Measurements from ENCODE around the gene NPAS3. TPM values are rescaled to one million over a fixed set of nuclear protein-coding genes. Genes with fewer than 3 reads are reported as not detected.

The NPAS3 gene
- total RNA-seq, 1 donor from 2014 or later = not detected

GRCh38 chr14:33660248-33660647 lies 721.6 kb downstream of the NPAS3 start:
- H3K79me2 ChIP-seq (ENCODE audit: low read depth) = no peaks in the 10 kb centered on the region
- H3K4me1 Mint-ChIP-seq = no peaks in the 10 kb centered on the region
- no peak overlapping the region for H3K4me2 ChIP-seq

GRCh38 chr14:33661101-33661500 lies 722.4 kb downstream of the NPAS3 start:
- Histone ChIP-seq H3K4me2 (no peak overlapping the region), H3K4me1 (no peaks in the 10 kb centered on the region), H3K4me3 (no peak overlapping the region), H3K79me2 (ENCODE audit: low read depth) (no peaks in the 10 kb centered on the region), H2AFZ (replicated peaks) (no peak overlapping the region), H3K9me3 (ENCODE audit: low read depth) (peaks cover 5% of the 10 kb centered on the region), H3K27ac (no peak overlapping the region), H4K20me1 (ENCODE audit: low read depth) (no peaks in the 10 kb centered on the region), H3K36me3 (no peaks in the 10 kb centered on the region), H3K9ac (no peak overlapping the region), H3F3A (ENCODE audit: low read depth) (no peaks in the 10 kb centered on the region), H3K27me3 (no peaks in the 10 kb centered on the region)
- Mint-ChIP-seq H3K9me3 (peaks cover 22% of the 10 kb centered on the region), H3K27ac (no peak overlapping the region), H3K4me3 (no peak overlapping the region), H3K4me1 (no peaks in the 10 kb centered on the region), H3K36me3 (peaks cover 5% of the 10 kb centered on the region), H3K27me3 (ENCODE audit: insufficient read depth, low read depth) (no peaks in the 10 kb centered on the region)
- DNase-seq (ENCODE audit: low spot score) = no peak
- TF ChIP-seq EZH2 (IDR thresholded peaks at IDR 0.05) (no peak), EZH2phosphoT487 (IDR thresholded peaks at IDR 0.05) (no peak)
- TF ChIP-seq, protein P1, sequence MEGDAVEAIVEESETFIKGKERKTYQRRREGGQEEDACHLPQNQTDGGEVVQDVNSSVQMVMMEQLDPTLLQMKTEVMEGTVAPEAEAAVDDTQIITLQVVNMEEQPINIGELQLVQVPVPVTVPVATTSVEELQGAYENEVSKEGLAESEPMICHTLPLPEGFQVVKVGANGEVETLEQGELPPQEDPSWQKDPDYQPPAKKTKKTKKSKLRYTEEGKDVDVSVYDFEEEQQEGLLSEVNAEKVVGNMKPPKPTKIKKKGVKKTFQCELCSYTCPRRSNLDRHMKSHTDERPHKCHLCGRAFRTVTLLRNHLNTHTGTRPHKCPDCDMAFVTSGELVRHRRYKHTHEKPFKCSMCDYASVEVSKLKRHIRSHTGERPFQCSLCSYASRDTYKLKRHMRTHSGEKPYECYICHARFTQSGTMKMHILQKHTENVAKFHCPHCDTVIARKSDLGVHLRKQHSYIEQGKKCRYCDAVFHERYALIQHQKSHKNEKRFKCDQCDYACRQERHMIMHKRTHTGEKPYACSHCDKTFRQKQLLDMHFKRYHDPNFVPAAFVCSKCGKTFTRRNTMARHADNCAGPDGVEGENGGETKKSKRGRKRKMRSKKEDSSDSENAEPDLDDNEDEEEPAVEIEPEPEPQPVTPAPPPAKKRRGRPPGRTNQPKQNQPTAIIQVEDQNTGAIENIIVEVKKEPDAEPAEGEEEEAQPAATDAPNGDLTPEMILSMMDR (IDR thresholded peaks at IDR 0.05) = no peak

More at GRCh38 chr14:33660248-33660647, 721.6 kb downstream of the NPAS3 start:
- peaks cover 5% of the 10 kb centered on the region for H3K36me3 Mint-ChIP-seq
- no peak for DNase-seq (ENCODE audit: low spot score)
- Histone ChIP-seq H3K4me1 (no peaks in the 10 kb centered on the region), H3F3A (ENCODE audit: low read depth) (no peaks in the 10 kb centered on the region), H3K9me3 (ENCODE audit: low read depth) (peaks cover 5% of the 10 kb centered on the region), H3K4me3 (no peak overlapping the region), H3K27me3 (no peaks in the 10 kb centered on the region), H3K36me3 (no peaks in the 10 kb centered on the region), H3K27ac (no peak overlapping the region), H3K9ac (no peak overlapping the region), H2AFZ (replicated peaks) (no peak overlapping the region), H4K20me1 (ENCODE audit: low read depth) (no peaks in the 10 kb centered on the region)
- no peaks in the 10 kb centered on the region for H3K27me3 Mint-ChIP-seq (ENCODE audit: insufficient read depth, low read depth)
- no peak for TF ChIP-seq EZH2phosphoT487 (IDR thresholded peaks at IDR 0.05)
- TF ChIP-seq, protein P1 (IDR thresholded peaks at IDR 0.05) = no peak
- no peak for TF ChIP-seq EZH2 (IDR thresholded peaks at IDR 0.05)
- H3K27ac Mint-ChIP-seq = no peak overlapping the region
- H3K4me3 Mint-ChIP-seq = no peak overlapping the region
- H3K9me3 Mint-ChIP-seq = peaks cover 22% of the 10 kb centered on the region

GRCh38 chr14:33668066-33668465 lies 729.4 kb downstream of the NPAS3 start:
- Histone ChIP-seq H3K9me3 (ENCODE audit: low read depth) (peaks cover 5% of the 10 kb centered on the region), H3F3A (ENCODE audit: low read depth) (no peaks in the 10 kb centered on the region), H3K36me3 (no peaks in the 10 kb centered on the region), H3K9ac (no peak overlapping the region), H3K79me2 (ENCODE audit: low read depth) (no peaks in the 10 kb centered on the region), H4K20me1 (ENCODE audit: low read depth) (no peaks in the 10 kb centered on the region), H3K27me3 (no peaks in the 10 kb centered on the region), H2AFZ (replicated peaks) (no peak overlapping the region), H3K4me2 (no peak overlapping the region), H3K27ac (no peak overlapping the region), H3K4me1 (no peaks in the 10 kb centered on the region), H3K4me3 (no peak overlapping the region)
- no peak for TF ChIP-seq EZH2 (IDR thresholded peaks at IDR 0.05)
- TF ChIP-seq, protein P1 (IDR thresholded peaks at IDR 0.05) = no peak
- no peak for TF ChIP-seq EZH2phosphoT487 (IDR thresholded peaks at IDR 0.05)
- Mint-ChIP-seq H3K27ac (no peak overlapping the region), H3K27me3 (ENCODE audit: insufficient read depth, low read depth) (no peaks in the 10 kb centered on the region), H3K9me3 (peaks cover 15% of the 10 kb centered on the region), H3K4me3 (no peak overlapping the region), H3K36me3 (peaks cover 2% of the 10 kb centered on the region), H3K4me1 (peaks cover 12% of the 10 kb centered on the region)
- no peak for DNase-seq (ENCODE audit: low spot score)
